ENCODE data around the gene TDRD3. TPM values are rescaled to one million over a fixed set of nuclear protein-coding genes. Genes with fewer than 3 reads are reported as not detected.
"Not testable (repeated sequence)": the region's sequence is repeated elsewhere in the genome, so short reads cannot be mapped to it uniquely, and the experiment has no call there.

The TDRD3 gene
- total RNA-seq, 1 donor from 2014 or later: 3.0 TPM

GRCh38 chr13:60370343-60370742 is 26.7 kb upstream of the TDRD3 start:
- no peaks in the 10 kb centered on the region for H3K27me3 ChIP-seq
- TF ChIP-seq, protein P1, sequence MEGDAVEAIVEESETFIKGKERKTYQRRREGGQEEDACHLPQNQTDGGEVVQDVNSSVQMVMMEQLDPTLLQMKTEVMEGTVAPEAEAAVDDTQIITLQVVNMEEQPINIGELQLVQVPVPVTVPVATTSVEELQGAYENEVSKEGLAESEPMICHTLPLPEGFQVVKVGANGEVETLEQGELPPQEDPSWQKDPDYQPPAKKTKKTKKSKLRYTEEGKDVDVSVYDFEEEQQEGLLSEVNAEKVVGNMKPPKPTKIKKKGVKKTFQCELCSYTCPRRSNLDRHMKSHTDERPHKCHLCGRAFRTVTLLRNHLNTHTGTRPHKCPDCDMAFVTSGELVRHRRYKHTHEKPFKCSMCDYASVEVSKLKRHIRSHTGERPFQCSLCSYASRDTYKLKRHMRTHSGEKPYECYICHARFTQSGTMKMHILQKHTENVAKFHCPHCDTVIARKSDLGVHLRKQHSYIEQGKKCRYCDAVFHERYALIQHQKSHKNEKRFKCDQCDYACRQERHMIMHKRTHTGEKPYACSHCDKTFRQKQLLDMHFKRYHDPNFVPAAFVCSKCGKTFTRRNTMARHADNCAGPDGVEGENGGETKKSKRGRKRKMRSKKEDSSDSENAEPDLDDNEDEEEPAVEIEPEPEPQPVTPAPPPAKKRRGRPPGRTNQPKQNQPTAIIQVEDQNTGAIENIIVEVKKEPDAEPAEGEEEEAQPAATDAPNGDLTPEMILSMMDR (IDR thresholded peaks at IDR 0.05): no peak
- H3K27ac ChIP-seq: no peak overlapping the region
- H3K9me3 ChIP-seq: no peaks in the 10 kb centered on the region
- no peaks in the 10 kb centered on the region for H3K36me3 ChIP-seq
- DNase-seq (ENCODE audit: low spot score in 2 of 2): no peak
- no peak overlapping the region for H3K4me3 ChIP-seq
- intact Hi-C loops (cut with DNase I): no loop called here
- H3K4me1 ChIP-seq: no peaks in the 10 kb centered on the region

GRCh38 chr13:60372141-60372540 is 24.9 kb upstream of the TDRD3 start:
- no peaks in the 10 kb centered on the region for H3K9me3 ChIP-seq
- no peak overlapping the region for H3K4me3 ChIP-seq
- intact Hi-C loops (cut with DNase I): no loop called here
- H3K27me3 ChIP-seq: no peaks in the 10 kb centered on the region
- DNase-seq (ENCODE audit: low spot score in 2 of 2): no peak
- no peaks in the 10 kb centered on the region for H3K4me1 ChIP-seq
- no peak overlapping the region for H3K27ac ChIP-seq
- TF ChIP-seq, protein P1 (IDR thresholded peaks at IDR 0.05): no peak
- H3K36me3 ChIP-seq: no peaks in the 10 kb centered on the region

DNA sequence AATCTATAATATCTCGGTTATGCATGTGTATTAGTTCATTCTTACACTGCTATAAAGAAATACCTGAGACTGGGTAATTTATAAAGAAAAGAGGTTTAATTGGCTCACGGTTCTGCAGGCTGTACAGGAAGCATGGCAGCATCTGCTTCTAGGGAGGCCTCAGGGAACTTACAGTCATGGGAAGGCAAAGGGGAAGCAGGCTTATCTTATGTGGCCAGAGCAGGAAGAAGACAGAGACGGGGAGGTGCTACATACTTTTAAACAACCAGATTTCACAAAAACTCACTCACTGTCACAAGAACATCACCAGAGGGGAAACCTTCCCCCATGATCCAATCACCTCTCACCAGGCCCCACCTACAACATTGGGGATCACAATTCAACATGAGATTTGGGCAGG is 17.7 kb upstream of the TDRD3 start:
- H3K4me3 ChIP-seq; intact Hi-C loops (cut with DNase I); H3K27me3 ChIP-seq; H3K4me1 ChIP-seq; H3K36me3 ChIP-seq; H3K9me3 ChIP-seq; DNase-seq (ENCODE audit: low spot score in 2 of 2); H3K27ac ChIP-seq: not testable (repeated sequence)

- Histone ChIP-seq H3K4me3 (no peak overlapping the region), H3K36me3 (no peaks in the 10 kb centered on the region), H3K27ac (no peak overlapping the region), H3K9me3 (no peaks in the 10 kb centered on the region), H3K27me3 (no peaks in the 10 kb centered on the region), H3K4me1 (no peaks in the 10 kb centered on the region)
- TF ChIP-seq, protein P1 (IDR thresholded peaks at IDR 0.05): no peak
- intact Hi-C loops (cut with DNase I): no loop called here
- no peak for DNase-seq (ENCODE audit: low spot score in 2 of 2)
Measured at GRCh38 chr13:60379837-60380565, 17.0 kb upstream of the TDRD3 start.

DNA sequence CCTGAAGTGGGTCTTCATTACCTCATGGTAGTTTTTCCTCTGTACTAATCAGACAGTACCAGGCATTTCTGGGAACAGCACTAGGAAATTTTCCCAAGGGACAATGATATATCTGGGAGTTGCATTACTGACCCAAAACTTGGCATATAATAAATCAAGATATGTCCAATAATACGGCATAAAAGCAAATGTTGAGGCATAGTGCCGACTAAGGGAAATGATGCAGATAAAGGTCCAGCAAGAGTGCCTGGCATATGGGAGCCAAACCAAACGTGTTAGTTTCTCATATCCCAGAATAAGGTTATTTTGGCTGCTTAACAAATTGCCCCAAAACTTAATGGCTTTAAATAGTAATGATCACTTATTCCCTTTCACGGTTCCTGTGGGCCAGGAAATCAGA is 12.1 kb upstream of the TDRD3 start:
- no peak overlapping the region for H3K27ac ChIP-seq
- TF ChIP-seq, protein P1 (IDR thresholded peaks at IDR 0.05): no peak
- no peaks in the 10 kb centered on the region for H3K4me1 ChIP-seq
- H3K27me3 ChIP-seq: no peaks in the 10 kb centered on the region
- intact Hi-C loops (cut with DNase I): no loop called here
- no peaks in the 10 kb centered on the region for H3K9me3 ChIP-seq
- no peak overlapping the region for H3K4me3 ChIP-seq
- DNase-seq (ENCODE audit: low spot score in 2 of 2): no peak
- H3K36me3 ChIP-seq: no peaks in the 10 kb centered on the region

- Histone ChIP-seq H3K4me3 (no peak overlapping the region), H3K4me1 (no peaks in the 10 kb centered on the region), H3K9me3 (no peaks in the 10 kb centered on the region), H3K36me3 (no peaks in the 10 kb centered on the region), H3K27me3 (no peaks in the 10 kb centered on the region), H3K27ac (no peak overlapping the region)
- intact Hi-C loops (cut with DNase I): no loop called here
- TF ChIP-seq, protein P1 (IDR thresholded peaks at IDR 0.05): no peak
- no peak for DNase-seq (ENCODE audit: low spot score in 2 of 2)
Measured at GRCh38 chr13:60386250-60386649, 10.8 kb upstream of the TDRD3 start.

Data from ascending aorta (tissue), 2 donors.